ENCODE results near the gene SORL1.

SORL1 gene

GRCh38 chr11:121439759-121440158 lies 12.4 kb upstream of the SORL1 start:
- Histone ChIP-seq H3K4me3 (no peak overlapping the region), H3K27ac (no peak overlapping the region)
- DNase-seq (ENCODE audit: low spot score) = no peak
- TF ChIP-seq CTCF (IDR thresholded peaks at IDR 0.05) = no peak

- no peak for TF ChIP-seq CTCF (IDR thresholded peaks at IDR 0.05)
- H3K27ac ChIP-seq = no peak overlapping the region
- H3K4me3 ChIP-seq = no peak overlapping the region
- no peak for DNase-seq (ENCODE audit: low spot score)
These were observed 10.6 kb upstream of the SORL1 start for GRCh38 chr11:121441521-121441920.

GRCh38 chr11:121443688-121444275 lies 8.3 kb upstream of the SORL1 start:
- no peak overlapping the region for H3K27ac ChIP-seq
- H3K4me3 ChIP-seq = no peak overlapping the region
- TF ChIP-seq CTCF (IDR thresholded peaks at IDR 0.05) = no peak
- DNase-seq (ENCODE audit: low spot score) = no peak

- DNase-seq (ENCODE audit: low spot score) = no peak
- H3K27ac ChIP-seq = no peak overlapping the region
- no peak overlapping the region for H3K4me3 ChIP-seq
- no peak for TF ChIP-seq CTCF (IDR thresholded peaks at IDR 0.05)
These were observed 7.6 kb upstream of the SORL1 start for GRCh38 chr11:121444526-121444925.

GRCh38 chr11:121445071-121445768 lies 6.9 kb upstream of the SORL1 start:
- no peak for TF ChIP-seq CTCF (IDR thresholded peaks at IDR 0.05)
- Histone ChIP-seq H3K27ac (no peak overlapping the region), H3K4me3 (no peak overlapping the region)
- DNase-seq (ENCODE audit: low spot score) = no peak

- H3K4me3 ChIP-seq = no peak overlapping the region
- TF ChIP-seq CTCF (IDR thresholded peaks at IDR 0.05) = no peak
- DNase-seq (ENCODE audit: low spot score) = no peak
- no peak overlapping the region for H3K27ac ChIP-seq
These were observed 5.4 kb upstream of the SORL1 start for GRCh38 chr11:121446752-121447156.

- no peak for DNase-seq (ENCODE audit: low spot score)
- Histone ChIP-seq H3K4me3 (no peak overlapping the region), H3K27ac (no peak overlapping the region)
- TF ChIP-seq CTCF (IDR thresholded peaks at IDR 0.05) = no peak
These were observed 4.1 kb upstream of the SORL1 start for GRCh38 chr11:121448011-121448410.
